GM12878 (cell line): Measurements from ENCODE around the gene DNHD1.

Experiments
- CHD2 ChIP-seq: IDR thresholded peaks from 2 replicates; pipeline ENCODE4 v1.6.1; 2011; ENCODE audit warnings: low read depth, low read length, improper control_type of control experiment, borderline replicate concordance
- CTCF ChIP-seq, 3 experiments: IDR thresholded peaks in 2 of 3; conservative IDR thresholded peaks in 1 of 3; 2 replicates each; pipeline ENCODE4 v1.5.1; 2011; ENCODE audit warnings: low read depth in 3 of 3, low read length in 3 of 3, mild to moderate bottlenecking in 3 of 3, control low read depth in 2 of 3, moderate library complexity in 2 of 3, inconsistent platforms in 1 of 3, mixed read lengths in 1 of 3; ENCODE audit not compliant: control insufficient read depth in 2 of 3, insufficient read depth in 1 of 3; ENCODE audit errors: extremely low read depth in 1 of 3
- EP300 ChIP-seq, 2 experiments: fragments of 150-350 bp in 1 of 2; IDR thresholded peaks; 2 replicates each; pipeline ENCODE4 v1.6.1; 2011 to 2012; ENCODE audit warnings: low read depth in 2 of 2, low read length in 2 of 2, borderline replicate concordance in 1 of 2, improper control_type of control experiment in 1 of 2, inconsistent platforms in 1 of 2; ENCODE audit not compliant: control insufficient read depth in 1 of 2
- ETV6 ChIP-seq, 2 experiments: fragments of 450-650 bp in 1 of 2; IDR thresholded peaks in 1 of 2; conservative IDR thresholded peaks in 1 of 2; 2 replicates each; pipeline ENCODE4 v1.6.1; 2014; ENCODE audit warnings: antibody characterized with exemption in 1 of 2, borderline replicate concordance in 1 of 2, low read depth in 1 of 2, mild to moderate bottlenecking in 1 of 2, moderate library complexity in 1 of 2
- GABPA ChIP-seq: IDR thresholded peaks from 2 replicates; pipeline ENCODE4 v1.6.1; 2014; ENCODE audit warnings: antibody characterized with exemption, low read depth, mild to moderate bottlenecking, inconsistent platforms
- IRF5 ChIP-seq: fragments of 450-650 bp; IDR thresholded peaks from 2 replicates; pipeline ENCODE4 v1.6.1; 2017; ENCODE audit warnings: borderline replicate concordance
- POLR2A ChIP-seq: IDR thresholded peaks from 2 replicates; pipeline ENCODE4 v1.6.1; 2011; ENCODE audit warnings: low read depth, mild to moderate bottlenecking, low read length
- ZBTB11 ChIP-seq: fragments of 450-650 bp; formaldehyde crosslinking; IDR thresholded peaks from 2 replicates; pipeline ENCODE4 v1.5.0; 2022; ENCODE audit warnings: mild to moderate bottlenecking, missing genetic modification characterization

GRCh38 chr11:6576471-6577373 is 79.6 kb downstream of the DNHD1 start:
- no peak for TF ChIP-seq EP300 (IDR thresholded peaks at IDR 0.05; ENCODE audit: borderline replicate concordance in 1 of 2, control insufficient read depth in 1 of 2, low read depth in 2 of 2, low read length in 2 of 2)
- no peak for TF ChIP-seq ZBTB11 (CRISPR knock-in tag)
- no peak for TF ChIP-seq POLR2A
- no peak for TF ChIP-seq ETV6 (conservative IDR thresholded peaks at IDR 0.05 in 1 of 2, IDR thresholded peaks at IDR 0.05 in 1 of 2; ENCODE audit: borderline replicate concordance in 1 of 2, low read depth in 1 of 2)
- TF ChIP-seq CTCF (IDR thresholded peaks at IDR 0.05 in 2 of 3, conservative IDR thresholded peaks at IDR 0.05 in 1 of 3; ENCODE audit: control insufficient read depth in 2 of 3, extremely low read depth in 1 of 3, insufficient read depth in 1 of 3, low read depth in 3 of 3, low read length in 3 of 3) = no peak
- TF ChIP-seq CHD2 = no peak
- no peak for TF ChIP-seq GABPA
- TF ChIP-seq IRF5 = no peak
